ENCODE results near the gene PASK. TPM values are rescaled to one million over a fixed set of nuclear protein-coding genes. Genes with fewer than 3 reads are reported as not detected.

The PASK gene
- polyA plus RNA-seq, 3 donors = 0.56 to 4.3 (median 0.70) TPM

GRCh38 chr2:241139531-241140444 is 9.5 kb downstream of the PASK start:
- Histone ChIP-seq H3K4me3 (replicated peaks in 1 of 3; ENCODE audit: low read depth in 2 of 3, low read length in 3 of 3) (no peak overlapping the region), H3K9ac (ENCODE audit: insufficient read depth, low read length, poor library complexity, severe bottlenecking) (no peak overlapping the region), H3K9me3 (replicated peaks in 1 of 2; ENCODE audit: control insufficient read depth in 1 of 2, insufficient read depth in 1 of 2, low read length in 2 of 2) (no peaks in the 10 kb centered on the region), H4K20me1 (ENCODE audit: insufficient read depth, low read length) (no peaks in the 10 kb centered on the region), H2AFZ (ENCODE audit: insufficient read depth, low read depth, low read length, poor library complexity, severe bottlenecking) (no peak overlapping the region), H3K79me2 (ENCODE audit: insufficient read depth, low read length) (no peaks in the 10 kb centered on the region), H3K4me1 (ENCODE audit: control insufficient read depth in 1 of 2, insufficient read depth in 2 of 2, low read length in 2 of 2) (no peaks in the 10 kb centered on the region), H3K36me3 (replicated peaks in 1 of 2; ENCODE audit: control insufficient read depth in 1 of 2, insufficient read depth in 2 of 2, low read length in 2 of 2) (peaks cover 9 to 36% of the 10 kb centered on the region in 2 donors), H3K27ac (ENCODE audit: low read depth in 1 of 2, low read length in 2 of 2) (no peak overlapping the region), H3K4me2 (replicated peaks; ENCODE audit: extremely low read depth, low read length, poor library complexity, severe bottlenecking) (no peak overlapping the region), H3K27me3 (ENCODE audit: control insufficient read depth in 2 of 2, insufficient read depth in 2 of 2, low read length in 2 of 2) (no peaks in the 10 kb centered on the region)
- Mint-ChIP-seq H3K9me3 (no peaks in the 10 kb centered on the region), H3K4me1 (no peaks in the 10 kb centered on the region), H3K27ac (peak overlapping the region in 1 of 7 donors; percentile 36), H3K4me3 (no peak overlapping the region), H3K27me3 (ENCODE audit: low read depth in 3 of 3) (peaks cover 0 to 2% (median 1%) of the 10 kb centered on the region in 3 donors), H3K36me3 (peaks cover 26 to 37% of the 10 kb centered on the region in 2 donors)
- intact Hi-C loops (cut with micrococcal nuclease) = no loop called here
- no peak for DNase-seq
- 96% methylated on average over 21 of the region's 24 CpGs for WGBS (ENCODE audit: insufficient coverage)
- no peak for TF ChIP-seq CTCF (IDR thresholded peaks at IDR 0.05)

- no peaks in the 10 kb centered on the region for H4K20me1 ChIP-seq (ENCODE audit: insufficient read depth, low read length)
- no peak for TF ChIP-seq CTCF (IDR thresholded peaks at IDR 0.05)
- H3K4me1 ChIP-seq (ENCODE audit: control insufficient read depth in 1 of 2, insufficient read depth in 2 of 2, low read length in 2 of 2) = no peaks in the 10 kb centered on the region
- peaks cover 9 to 36% of the 10 kb centered on the region in 2 donors for H3K36me3 ChIP-seq (replicated peaks in 1 of 2; ENCODE audit: control insufficient read depth in 1 of 2, insufficient read depth in 2 of 2, low read length in 2 of 2)
- no peak overlapping the region for H3K4me3 ChIP-seq (replicated peaks in 1 of 3; ENCODE audit: low read depth in 2 of 3, low read length in 3 of 3)
- no peak overlapping the region for H3K27ac ChIP-seq (ENCODE audit: low read depth in 1 of 2, low read length in 2 of 2)
- intact Hi-C loops (cut with micrococcal nuclease) = no loop called here
- WGBS (ENCODE audit: insufficient coverage) = 99% methylated on average over 15 of the region's 16 CpGs
- H3K27me3 Mint-ChIP-seq (ENCODE audit: low read depth in 3 of 3) = peaks cover 0 to 2% (median 1%) of the 10 kb centered on the region in 3 donors
- no peak overlapping the region for H3K4me3 Mint-ChIP-seq
- DNase-seq = no peak
- H3K27me3 ChIP-seq (ENCODE audit: control insufficient read depth in 2 of 2, insufficient read depth in 2 of 2, low read length in 2 of 2) = no peaks in the 10 kb centered on the region
- H3K9ac ChIP-seq (ENCODE audit: insufficient read depth, low read length, poor library complexity, severe bottlenecking) = no peak overlapping the region
- H3K9me3 Mint-ChIP-seq = no peaks in the 10 kb centered on the region
- H3K27ac Mint-ChIP-seq = no peak overlapping the region
- H3K4me1 Mint-ChIP-seq = no peaks in the 10 kb centered on the region
- H3K9me3 ChIP-seq (replicated peaks in 1 of 2; ENCODE audit: control insufficient read depth in 1 of 2, insufficient read depth in 1 of 2, low read length in 2 of 2) = no peaks in the 10 kb centered on the region
- no peak overlapping the region for H2AFZ ChIP-seq (ENCODE audit: insufficient read depth, low read depth, low read length, poor library complexity, severe bottlenecking)
- no peaks in the 10 kb centered on the region for H3K79me2 ChIP-seq (ENCODE audit: insufficient read depth, low read length)
- peaks cover 30 to 45% of the 10 kb centered on the region in 2 donors for H3K36me3 Mint-ChIP-seq
- no peak overlapping the region for H3K4me2 ChIP-seq (replicated peaks; ENCODE audit: extremely low read depth, low read length, poor library complexity, severe bottlenecking)
Measured at GRCh38 chr2:241138471-241138870, 10.8 kb downstream of the PASK start.
